Activated T-helper 2 cell treated with anti-CD3 and anti-CD28 coated beads, Interferon-gamma antibody, Interleukin-2, Interleukin-4, amounts not matched to agents 10 μg/mL and 5 μg/mL and 100 μg/mL, durations not matched to agents 14 hours and 24 hours and 36 hours (primary cell): ENCODE measurements around the gene CD207. TPM values are rescaled to one million over a fixed set of nuclear protein-coding genes. Genes with fewer than 3 reads are reported as not detected.

Experiments used
- DNase-seq: peaks from one replicate; pipeline ENCODE4 v3.0.0; 2021; ENCODE audit warnings: low spot score
- H3K27ac Mint-ChIP-seq: one replicate; pipeline ENCODE4 v1.8.0; 2021; ENCODE audit warnings: mixed read lengths
- H3K27me3 Mint-ChIP-seq: one replicate; pipeline ENCODE4 v1.8.0; 2021; ENCODE audit warnings: low read depth, mixed read lengths
- H3K36me3 Mint-ChIP-seq: one replicate; pipeline ENCODE4 v1.8.0; 2021; ENCODE audit warnings: low read depth, mixed read lengths
- H3K4me1 Mint-ChIP-seq: one replicate; pipeline ENCODE4 v1.8.0; 2021; ENCODE audit warnings: low read depth, mixed read lengths
- H3K4me3 Mint-ChIP-seq: one replicate; pipeline ENCODE4 v1.8.0; 2021; ENCODE audit warnings: low read depth, mild to moderate bottlenecking, moderate library complexity, mixed read lengths
- H3K9me3 Mint-ChIP-seq: one replicate; pipeline ENCODE4 v1.8.0; 2021; ENCODE audit warnings: mixed read lengths
- intact Hi-C: fragments of 100-400 bp; cut with micrococcal nuclease; formaldehyde crosslinking; loops from one replicate; pipeline ENCODE4 v1.15.1; 2023
- total RNA-seq: library from RNA; stranded (reverse); gene quantifications from 2 replicates; pipeline ENCODE4 v1.2.3, GENCODE V29; 2022

Gene CD207
- total RNA-seq, 1 donor from 2014 or later: not detected

GRCh38 chr2:70850925-70851324 is 15.3 kb upstream of the CD207 start:
- peaks cover 4% of the 10 kb centered on the region for H3K9me3 Mint-ChIP-seq
- no peak overlapping the region for H3K4me3 Mint-ChIP-seq
- DNase-seq: no peak
- peaks cover 30% of the 10 kb centered on the region for H3K4me1 Mint-ChIP-seq
- peak overlapping the region; percentile 13 for H3K27ac Mint-ChIP-seq
- H3K36me3 Mint-ChIP-seq: no peaks in the 10 kb centered on the region
- intact Hi-C loops: loop anchor here (1.0 to 2.0 kb wide), 2 partner anchors 24 to 34 kb away; no protein-coding TSS in a partner anchor
- no peaks in the 10 kb centered on the region for H3K27me3 Mint-ChIP-seq

- Mint-ChIP-seq H3K4me1 (no peaks in the 10 kb centered on the region), H3K27ac (no peak overlapping the region), H3K36me3 (no peaks in the 10 kb centered on the region), H3K9me3 (peaks cover 8% of the 10 kb centered on the region), H3K27me3 (peaks cover 14% of the 10 kb centered on the region), H3K4me3 (no peak overlapping the region)
- DNase-seq: no peak
- intact Hi-C loops: no loop called here
These were observed 6.8 kb upstream of the CD207 start for GRCh38 chr2:70842401-70842800.

- intact Hi-C loops: no loop called here
- no peaks in the 10 kb centered on the region for H3K4me1 Mint-ChIP-seq
- H3K27me3 Mint-ChIP-seq: peaks cover 2% of the 10 kb centered on the region
These were observed 2.6 kb upstream of the CD207 start for GRCh38 chr2:70837980-70838925.

GRCh38 chr2:70834881-70835280 is 735 bp downstream of the CD207 start:
- Mint-ChIP-seq H3K27me3 (no peaks in the 10 kb centered on the region), H3K4me3 (no peak overlapping the region), H3K36me3 (no peaks in the 10 kb centered on the region), H3K9me3 (no peaks in the 10 kb centered on the region), H3K27ac (no peak overlapping the region), H3K4me1 (no peaks in the 10 kb centered on the region)
- DNase-seq: no peak
- intact Hi-C loops: no loop called here

More at GRCh38 chr2:70837980-70838925, 2.6 kb upstream of the CD207 start:
- no peak overlapping the region for H3K4me3 Mint-ChIP-seq
- no peak overlapping the region for H3K27ac Mint-ChIP-seq
- DNase-seq: no peak
- H3K9me3 Mint-ChIP-seq: no peaks in the 10 kb centered on the region
- H3K36me3 Mint-ChIP-seq: no peaks in the 10 kb centered on the region

GRCh38 chr2:70834106-70834505 is 1.5 kb downstream of the CD207 start:
- H3K4me1 Mint-ChIP-seq: peaks cover under 1% of the 10 kb centered on the region
- H3K27me3 Mint-ChIP-seq: no peaks in the 10 kb centered on the region
- no peaks in the 10 kb centered on the region for H3K9me3 Mint-ChIP-seq
- H3K27ac Mint-ChIP-seq: no peak overlapping the region
- intact Hi-C loops: no loop called here
- no peak overlapping the region for H3K4me3 Mint-ChIP-seq
- no peaks in the 10 kb centered on the region for H3K36me3 Mint-ChIP-seq
- DNase-seq: no peak

GRCh38 chr2:70833246-70833645 is 2.4 kb downstream of the CD207 start:
- Mint-ChIP-seq H3K4me3 (no peak overlapping the region), H3K9me3 (no peaks in the 10 kb centered on the region), H3K36me3 (no peaks in the 10 kb centered on the region), H3K27ac (no peak overlapping the region), H3K4me1 (peaks cover 3% of the 10 kb centered on the region), H3K27me3 (no peaks in the 10 kb centered on the region)
- intact Hi-C loops: no loop called here
- no peak for DNase-seq

- H3K36me3 Mint-ChIP-seq: no peaks in the 10 kb centered on the region
- no peak for DNase-seq
- no peak overlapping the region for H3K4me3 Mint-ChIP-seq
- no peak overlapping the region for H3K27ac Mint-ChIP-seq
- peaks cover 7% of the 10 kb centered on the region for H3K4me1 Mint-ChIP-seq
- H3K27me3 Mint-ChIP-seq: no peaks in the 10 kb centered on the region
- H3K9me3 Mint-ChIP-seq: no peaks in the 10 kb centered on the region
- intact Hi-C loops: no loop called here
These were observed 3.2 kb downstream of the CD207 start for GRCh38 chr2:70832386-70832785.

GRCh38 chr2:70831861-70832260 is 3.8 kb downstream of the CD207 start:
- H3K27ac Mint-ChIP-seq: no peak overlapping the region
- DNase-seq: no peak
- H3K27me3 Mint-ChIP-seq: no peaks in the 10 kb centered on the region
- H3K4me3 Mint-ChIP-seq: no peak overlapping the region
- H3K9me3 Mint-ChIP-seq: no peaks in the 10 kb centered on the region
- H3K36me3 Mint-ChIP-seq: no peaks in the 10 kb centered on the region
- intact Hi-C loops: no loop called here
- H3K4me1 Mint-ChIP-seq: peaks cover 12% of the 10 kb centered on the region

GRCh38 chr2:70830366-70830765 is 5.2 kb downstream of the CD207 start:
- Mint-ChIP-seq H3K27me3 (no peaks in the 10 kb centered on the region), H3K27ac (no peak overlapping the region), H3K9me3 (no peaks in the 10 kb centered on the region), H3K36me3 (no peaks in the 10 kb centered on the region), H3K4me3 (no peak overlapping the region), H3K4me1 (peaks cover 16% of the 10 kb centered on the region)
- intact Hi-C loops: no loop called here
- no peak for DNase-seq

- no peak overlapping the region for H3K4me3 Mint-ChIP-seq
- no peaks in the 10 kb centered on the region for H3K27me3 Mint-ChIP-seq
- H3K36me3 Mint-ChIP-seq: no peaks in the 10 kb centered on the region
- peaks cover 16% of the 10 kb centered on the region for H3K4me1 Mint-ChIP-seq
- intact Hi-C loops: no loop called here
- no peak overlapping the region for H3K27ac Mint-ChIP-seq
- no peaks in the 10 kb centered on the region for H3K9me3 Mint-ChIP-seq
- DNase-seq: no peak
These were observed 5.7 kb downstream of the CD207 start for GRCh38 chr2:70829916-70830315.

- no peaks in the 10 kb centered on the region for H3K27me3 Mint-ChIP-seq
- no peak overlapping the region for H3K27ac Mint-ChIP-seq
- H3K4me3 Mint-ChIP-seq: no peak overlapping the region
- no peak for DNase-seq
- H3K4me1 Mint-ChIP-seq: peaks cover 16% of the 10 kb centered on the region
- intact Hi-C loops: no loop called here
- H3K36me3 Mint-ChIP-seq: no peaks in the 10 kb centered on the region
- no peaks in the 10 kb centered on the region for H3K9me3 Mint-ChIP-seq
These were observed 6.4 kb downstream of the CD207 start for GRCh38 chr2:70828914-70829824.

- H3K27ac Mint-ChIP-seq: no peak overlapping the region
These were observed 7.5 kb downstream of the CD207 start for GRCh38 chr2:70828115-70828514.

More at GRCh38 chr2:70828115-70828514, 7.5 kb downstream of the CD207 start:
- intact Hi-C loops: no loop called here
- no peak for DNase-seq
- H3K27me3 Mint-ChIP-seq: no peaks in the 10 kb centered on the region
- H3K4me1 Mint-ChIP-seq: peaks cover 18% of the 10 kb centered on the region
- H3K36me3 Mint-ChIP-seq: no peaks in the 10 kb centered on the region
- no peaks in the 10 kb centered on the region for H3K9me3 Mint-ChIP-seq
- no peak overlapping the region for H3K4me3 Mint-ChIP-seq
